Fibroblast of the aortic adventitia (primary cell): ENCODE measurements around the gene NTN4. TPM values are rescaled to one million over a fixed set of nuclear protein-coding genes. Genes with fewer than 3 reads are reported as not detected.

ENCODE experiments used
- DNase-seq: peaks from one replicate; pipeline ENCODE4 v3.0.0-alpha.2; 2010; ENCODE audit warnings: low read depth
- H3K4me3 ChIP-seq: 2 replicates; pipeline ENCODE4 v1.5.1; 2011; ENCODE audit warnings: low read depth, mild to moderate bottlenecking, control low read depth, low read length, moderate library complexity
- total RNA-seq: library from RNA; depleted of rRNA; stranded (reverse); fragments of >200 nt; gene quantifications from 2 replicates; pipeline ENCODE4 v1.2.3, GENCODE V29; 2012; ENCODE audit warnings: low replicate concordance
- TF ChIP-seq, protein P1 (sequence below): IDR thresholded peaks from 2 replicates; pipeline ENCODE4 v1.5.1; 2011; ENCODE audit warnings: mild to moderate bottlenecking, low read length, control low read depth, inconsistent platforms; ENCODE audit not compliant: insufficient read depth

NTN4 gene
- total RNA-seq, 1 donor = 71.8 TPM

DNA sequence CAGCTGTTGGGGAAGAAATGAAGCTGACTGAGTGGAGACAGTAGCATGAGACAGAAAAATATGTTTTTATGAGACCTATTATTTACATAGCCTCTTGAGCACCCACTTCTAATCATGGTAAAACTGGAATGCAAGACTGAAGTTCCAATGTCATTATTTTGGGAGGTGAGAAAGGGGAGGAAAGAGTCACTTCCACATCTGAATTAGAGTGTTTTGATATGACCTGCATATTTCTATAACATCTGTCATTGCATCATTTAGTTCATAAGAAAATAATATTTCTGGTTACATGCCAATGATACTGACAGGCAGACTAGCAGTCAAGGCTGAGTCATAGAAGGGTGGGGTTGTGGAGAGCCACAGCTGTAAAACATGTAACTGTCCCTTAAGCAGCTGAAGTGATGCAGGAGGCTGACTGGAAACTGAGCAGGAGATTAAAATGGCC lies 26.7 kb downstream of the NTN4 start:
- no peak overlapping the region for H3K4me3 ChIP-seq
- TF ChIP-seq, protein P1, sequence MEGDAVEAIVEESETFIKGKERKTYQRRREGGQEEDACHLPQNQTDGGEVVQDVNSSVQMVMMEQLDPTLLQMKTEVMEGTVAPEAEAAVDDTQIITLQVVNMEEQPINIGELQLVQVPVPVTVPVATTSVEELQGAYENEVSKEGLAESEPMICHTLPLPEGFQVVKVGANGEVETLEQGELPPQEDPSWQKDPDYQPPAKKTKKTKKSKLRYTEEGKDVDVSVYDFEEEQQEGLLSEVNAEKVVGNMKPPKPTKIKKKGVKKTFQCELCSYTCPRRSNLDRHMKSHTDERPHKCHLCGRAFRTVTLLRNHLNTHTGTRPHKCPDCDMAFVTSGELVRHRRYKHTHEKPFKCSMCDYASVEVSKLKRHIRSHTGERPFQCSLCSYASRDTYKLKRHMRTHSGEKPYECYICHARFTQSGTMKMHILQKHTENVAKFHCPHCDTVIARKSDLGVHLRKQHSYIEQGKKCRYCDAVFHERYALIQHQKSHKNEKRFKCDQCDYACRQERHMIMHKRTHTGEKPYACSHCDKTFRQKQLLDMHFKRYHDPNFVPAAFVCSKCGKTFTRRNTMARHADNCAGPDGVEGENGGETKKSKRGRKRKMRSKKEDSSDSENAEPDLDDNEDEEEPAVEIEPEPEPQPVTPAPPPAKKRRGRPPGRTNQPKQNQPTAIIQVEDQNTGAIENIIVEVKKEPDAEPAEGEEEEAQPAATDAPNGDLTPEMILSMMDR = no peak
- peak; percentile 83 for DNase-seq

DNA sequence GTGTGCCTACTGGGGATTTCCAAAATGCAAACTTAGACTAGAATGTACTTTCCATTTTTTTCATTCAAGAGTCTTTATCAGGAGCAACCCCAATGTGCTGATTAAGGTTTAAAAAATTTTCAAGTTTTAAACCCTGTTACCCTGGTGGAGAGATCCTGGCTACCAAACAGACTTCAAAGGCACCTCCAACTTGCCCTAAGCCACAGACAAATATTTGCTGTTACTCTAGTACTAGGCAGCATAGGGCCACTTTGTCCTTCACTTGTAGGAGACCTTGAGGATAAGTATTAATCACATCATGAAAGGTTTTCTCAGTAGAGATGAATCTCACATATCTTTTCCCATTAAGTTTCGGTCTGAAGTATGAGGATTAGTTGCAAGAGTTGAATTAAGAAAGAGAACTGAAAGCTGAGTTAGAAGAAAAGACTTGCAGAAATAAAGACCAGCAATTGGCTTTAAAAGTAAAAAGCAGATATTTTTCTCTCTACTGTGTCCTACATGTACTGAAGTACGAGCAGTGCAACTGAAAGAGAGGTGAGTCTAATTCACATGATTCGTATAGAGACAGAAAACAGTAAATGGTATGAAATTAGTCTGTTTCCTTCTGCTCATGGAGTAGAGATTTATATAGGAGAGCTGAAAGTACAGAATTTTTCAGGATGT lies 28.3 kb downstream of the NTN4 start:
- DNase-seq = peak; percentile 31
- TF ChIP-seq, protein P1 = no peak
- H3K4me3 ChIP-seq = no peak overlapping the region

DNA sequence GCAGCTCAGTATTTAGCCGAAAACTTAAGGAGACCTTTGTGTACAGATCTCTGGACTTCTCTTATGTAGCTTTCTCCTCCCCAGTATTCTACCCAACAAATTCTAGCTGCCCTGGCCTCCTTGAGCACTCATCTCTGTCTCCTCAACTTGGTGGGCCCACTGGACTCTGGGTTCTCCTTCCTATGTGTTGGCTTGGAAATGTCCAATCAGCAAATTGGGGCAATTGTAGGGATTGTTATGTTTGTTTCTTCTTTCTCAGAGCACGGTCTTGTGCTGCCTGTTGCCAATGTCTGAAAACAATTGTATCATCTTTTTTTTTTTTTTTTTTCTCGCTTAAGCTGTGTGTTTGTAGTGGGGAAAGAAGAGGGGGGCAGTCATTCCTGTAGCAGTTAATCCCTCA lies 30.2 kb downstream of the NTN4 start:
- no peak for DNase-seq
- TF ChIP-seq, protein P1 = no peak
- H3K4me3 ChIP-seq = no peak overlapping the region

DNA sequence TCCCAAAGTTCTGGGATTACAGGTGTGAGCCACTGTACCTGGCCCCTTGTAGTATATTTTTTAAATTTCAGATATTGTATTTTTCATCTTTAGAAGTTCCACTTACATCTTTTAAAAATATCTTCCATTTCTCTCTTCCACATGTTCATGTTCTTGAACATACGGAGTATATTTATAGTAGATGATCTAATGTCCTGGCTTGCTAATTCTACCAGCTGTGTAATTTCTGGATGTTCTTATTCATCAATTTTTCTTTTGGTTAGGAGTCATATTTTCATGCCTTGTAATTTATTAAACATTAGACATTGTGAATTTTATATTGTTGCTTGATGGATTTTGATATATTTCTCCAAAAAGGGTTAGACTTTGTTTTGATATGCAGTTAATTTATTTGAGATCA lies 30.8 kb downstream of the NTN4 start:
- no peak overlapping the region for H3K4me3 ChIP-seq
- no peak for DNase-seq
- TF ChIP-seq, protein P1 = no peak

DNA sequence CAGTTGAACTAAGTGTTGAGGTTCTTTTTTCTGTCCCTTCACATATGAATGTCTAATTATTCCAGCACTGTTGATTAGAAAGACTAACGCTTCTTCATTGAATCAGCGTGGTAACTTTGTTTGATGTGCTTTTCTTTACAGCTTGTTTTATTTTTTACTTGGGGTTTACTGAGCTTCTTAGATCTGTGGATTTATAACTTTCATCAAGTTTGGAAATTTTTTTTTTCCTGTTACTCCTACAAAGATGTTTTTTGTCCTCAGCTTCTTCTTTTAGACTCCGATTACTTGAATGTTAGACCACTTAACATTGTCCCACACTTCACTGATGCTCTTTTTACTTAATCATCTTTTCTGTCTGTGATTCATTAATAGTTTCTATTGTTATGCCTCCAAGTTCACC lies 31.5 kb downstream of the NTN4 start:
- TF ChIP-seq, protein P1 = no peak
- no peak for DNase-seq
- H3K4me3 ChIP-seq = no peak overlapping the region

DNA sequence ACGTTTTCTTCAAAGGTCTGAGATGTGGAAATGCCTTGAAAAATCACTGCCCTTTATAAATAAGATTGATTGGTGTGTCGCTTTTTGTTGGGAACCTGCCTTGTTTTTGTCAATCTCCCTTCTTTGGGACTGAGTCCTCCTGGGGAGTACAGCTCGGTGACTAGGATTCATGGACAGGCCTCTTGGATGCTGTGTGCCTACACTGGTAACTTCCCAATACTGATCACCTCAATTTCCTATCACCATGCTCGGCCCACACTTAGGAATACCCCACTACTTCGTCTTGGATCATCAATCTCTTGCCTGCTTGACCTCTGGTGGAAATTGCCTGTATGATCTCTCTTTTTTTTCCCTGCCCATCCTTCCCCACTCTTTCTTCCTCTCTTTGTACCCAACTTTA lies 34.2 kb downstream of the NTN4 start:
- TF ChIP-seq, protein P1 = no peak
- no peak for DNase-seq
- no peak overlapping the region for H3K4me3 ChIP-seq
